COLO668 (cell line): Measurements from ENCODE around the gene BCL2L15.
"Not testable (repeated sequence)": the region's sequence is repeated elsewhere in the genome, so short reads cannot be mapped to it uniquely, and the experiment has no call there.

Source experiments
- DNase-seq: peaks from one replicate; lab custom pipeline; 2025; ENCODE audit not compliant: unreplicated experiment; lab: John Stamatoyannopoulos, UW

Gene BCL2L15

DNA sequence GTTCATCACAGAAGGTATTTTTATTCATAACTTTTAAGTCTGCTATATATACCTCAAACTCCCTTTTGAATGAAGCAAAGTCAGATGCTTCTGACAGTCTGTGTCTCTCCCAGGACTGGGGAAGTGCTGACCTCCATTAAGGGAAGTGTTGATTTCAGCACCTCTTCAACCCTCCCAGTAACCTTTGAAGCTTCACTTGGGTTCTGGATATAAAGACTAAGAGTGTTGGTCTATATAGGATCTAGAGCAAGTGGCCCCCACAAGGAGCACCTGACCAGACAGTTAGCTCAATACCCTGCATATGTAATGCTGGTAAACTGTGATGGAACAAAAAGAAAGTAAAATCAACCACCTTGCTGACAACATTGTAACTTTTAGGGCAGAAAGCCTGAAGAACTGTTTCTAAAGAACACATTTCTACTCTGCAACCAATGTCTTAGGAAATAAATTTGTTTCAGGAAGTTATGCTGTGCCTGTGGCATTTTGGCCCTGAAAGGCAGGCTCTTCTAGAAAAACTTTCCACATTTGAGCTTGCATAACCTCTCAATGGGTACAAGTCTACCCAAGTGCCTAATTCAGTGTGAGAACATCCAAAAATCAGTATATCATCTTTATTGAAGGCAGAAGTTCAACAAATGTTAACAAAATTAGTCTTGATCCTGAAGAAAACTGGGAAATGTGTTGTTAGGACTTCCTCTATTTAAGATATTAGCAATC lies 15.0 kb downstream of the BCL2L15 start:
- no peak for DNase-seq

- DNase-seq, result no peak
Measured at GRCh38 chr1:113871597-113872113, 15.7 kb downstream of the BCL2L15 start, which contains the start of gene PTPN22. Gene PTPN22, minus strand, starts transcription at chr1:113871712.

- no peak for DNase-seq
Measured at GRCh38 chr1:113870778-113871177, 16.6 kb downstream of the BCL2L15 start.

DNA sequence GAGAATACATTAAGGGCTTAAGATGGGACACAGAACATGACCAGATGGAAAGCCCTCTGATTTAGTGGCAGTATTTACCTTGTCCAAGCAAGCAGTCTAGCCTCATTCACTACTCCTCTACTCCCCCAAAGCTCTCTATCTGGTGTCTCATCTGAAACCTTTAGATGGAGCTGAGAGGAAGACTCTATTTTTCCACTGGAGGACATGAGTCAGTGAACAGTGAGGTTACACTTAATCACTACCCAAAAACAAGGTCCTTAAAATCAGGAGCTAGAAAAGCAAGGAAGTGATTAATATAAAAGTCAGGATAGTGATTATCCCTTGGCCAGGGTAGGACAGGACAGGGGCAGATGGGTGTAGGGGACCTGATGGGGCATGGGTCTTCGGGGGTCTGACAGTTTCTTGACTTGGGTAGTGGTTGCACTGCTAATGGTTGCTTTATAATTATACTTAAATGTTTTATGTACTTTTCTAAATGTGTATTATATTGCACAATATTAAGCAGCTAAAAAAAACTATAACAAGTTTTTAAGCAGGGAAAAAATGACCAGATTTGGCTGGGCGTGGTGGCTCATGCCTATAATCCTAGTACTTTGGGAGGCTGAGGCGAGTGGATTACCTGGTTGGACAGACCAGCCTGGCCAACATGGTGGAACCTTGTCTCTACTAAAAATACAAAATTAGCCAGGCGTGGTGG lies 18.8 kb downstream of the BCL2L15 start:
- DNase-seq, result no peak

DNA sequence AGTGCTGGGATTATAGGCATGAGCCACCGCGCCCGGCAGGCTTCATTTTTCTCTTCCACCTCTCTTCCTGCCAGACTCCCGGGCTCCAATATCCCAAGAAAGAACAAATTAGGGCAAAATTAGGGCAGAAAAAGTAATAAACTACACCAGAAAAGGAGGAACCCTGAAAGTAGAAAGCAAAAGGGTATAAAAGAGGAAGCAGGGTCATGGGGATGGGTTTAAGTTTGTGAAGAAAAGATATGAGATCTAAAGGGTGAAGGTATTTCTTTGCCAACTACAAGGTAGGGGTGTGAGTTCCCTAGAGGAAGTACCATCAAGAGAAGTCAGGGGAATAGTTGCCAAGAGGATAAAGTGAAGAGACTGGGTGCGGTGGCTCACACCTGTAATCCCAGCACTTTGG lies 25.7 kb downstream of the BCL2L15 start:
- no peak for DNase-seq

DNA sequence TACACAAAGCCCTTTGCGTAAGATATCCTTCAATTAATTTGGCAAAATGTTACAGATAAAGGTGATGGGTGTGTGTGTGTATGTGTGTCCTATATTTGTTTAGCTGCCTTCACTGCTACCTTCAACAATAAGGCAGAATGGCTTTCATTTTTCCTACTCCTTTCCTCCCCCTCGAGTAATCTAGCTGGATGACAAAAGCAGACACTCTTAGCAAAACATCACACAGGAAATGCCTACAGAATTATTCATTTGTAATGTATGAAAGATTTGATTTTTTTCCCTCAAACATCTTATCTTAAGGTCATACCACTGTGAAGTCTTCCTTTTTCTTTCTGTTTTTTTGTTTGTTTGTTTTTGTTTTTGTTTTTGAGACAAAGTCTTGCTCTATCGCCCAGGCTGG lies 26.5 kb downstream of the BCL2L15 start:
- DNase-seq, result no peak

- DNase-seq, result no peak
Measured at GRCh38 chr1:113859478-113860175, 27.8 kb downstream of the BCL2L15 start.

- no peak for DNase-seq
Measured at GRCh38 chr1:113858982-113859381, 28.4 kb downstream of the BCL2L15 start.

- DNase-seq, result no peak
Measured at GRCh38 chr1:113858418-113858817, 29.0 kb downstream of the BCL2L15 start.

- no peak for DNase-seq
Measured at GRCh38 chr1:113857776-113858175, 29.6 kb downstream of the BCL2L15 start.

DNA sequence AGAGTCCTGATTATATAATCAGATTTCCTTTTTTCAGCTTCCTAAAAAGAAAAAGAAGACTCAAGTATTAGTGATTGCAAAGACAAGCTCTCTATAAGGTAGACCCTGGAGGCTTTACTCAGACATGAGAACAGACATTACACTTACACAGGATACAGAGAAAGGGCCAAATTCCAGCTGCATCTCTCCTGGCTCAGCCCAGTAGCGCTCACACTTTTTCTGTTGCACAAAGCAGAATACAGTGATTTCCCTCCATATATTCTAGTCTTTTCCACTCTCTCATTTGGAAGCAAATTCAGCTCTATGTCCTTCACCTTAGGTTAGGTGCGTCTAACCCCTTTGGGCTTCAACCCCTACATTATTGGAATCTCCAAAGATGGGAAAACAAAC lies 31.0 kb downstream of the BCL2L15 start:
- no peak for DNase-seq

DNA sequence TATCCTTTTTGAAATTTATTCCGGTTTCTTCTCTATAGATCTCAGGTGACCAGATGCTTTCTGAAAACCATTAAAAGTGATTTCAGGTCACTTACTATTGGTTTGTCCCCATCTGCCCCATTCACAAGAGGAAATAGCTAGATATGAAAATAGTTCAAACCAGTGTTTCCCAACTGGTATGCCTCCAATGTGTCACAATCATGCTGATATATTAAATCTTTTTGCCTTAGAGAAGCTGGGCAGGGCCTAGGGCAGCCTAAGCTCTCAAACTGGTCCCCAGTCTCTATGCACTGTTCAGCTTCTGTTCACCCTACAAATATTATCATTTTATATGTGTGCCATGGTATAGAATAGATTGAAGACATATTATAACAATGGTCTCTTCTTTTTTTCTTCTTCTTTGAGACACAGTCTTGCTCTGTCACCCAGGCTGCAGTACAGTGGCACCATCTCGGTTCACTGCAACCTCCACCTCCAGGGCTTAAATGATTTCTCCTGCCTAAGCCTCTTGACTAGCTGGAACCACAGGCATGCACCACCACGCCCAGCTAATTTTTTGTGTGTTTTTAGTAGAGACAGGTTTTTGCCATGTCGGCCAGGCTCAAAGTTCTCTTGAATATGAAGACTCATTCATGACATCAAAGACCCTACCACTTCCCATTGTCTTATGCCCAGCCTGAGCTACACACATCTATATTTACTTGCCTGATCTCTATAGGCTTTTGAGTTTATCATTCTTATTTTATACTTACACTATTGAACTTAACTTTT lies 31.6 kb downstream of the BCL2L15 start:
- DNase-seq, result no peak

DNA sequence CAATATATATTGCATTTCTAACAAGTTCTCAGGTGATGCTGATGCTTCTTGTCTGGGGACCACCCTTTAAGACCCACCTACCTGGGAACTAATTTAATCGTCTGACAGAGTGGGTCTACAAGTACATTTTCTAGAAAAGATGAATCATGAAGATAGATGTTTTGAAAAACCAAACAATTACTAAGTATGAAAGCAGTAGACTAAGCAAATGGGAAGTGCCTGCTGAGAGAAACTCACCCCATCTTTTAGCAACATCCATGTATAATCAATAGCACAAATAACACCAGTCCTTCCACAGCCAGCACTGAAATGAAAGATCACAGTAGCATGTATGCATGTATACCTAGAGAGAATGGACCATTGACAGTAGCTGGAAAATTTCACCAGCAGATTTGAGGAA lies 33.1 kb downstream of the BCL2L15 start:
- DNase-seq, result no peak

GRCh38 chr1:113852694-113853093 lies 34.7 kb downstream of the BCL2L15 start:
- DNase-seq, result not testable (repeated sequence)

DNA sequence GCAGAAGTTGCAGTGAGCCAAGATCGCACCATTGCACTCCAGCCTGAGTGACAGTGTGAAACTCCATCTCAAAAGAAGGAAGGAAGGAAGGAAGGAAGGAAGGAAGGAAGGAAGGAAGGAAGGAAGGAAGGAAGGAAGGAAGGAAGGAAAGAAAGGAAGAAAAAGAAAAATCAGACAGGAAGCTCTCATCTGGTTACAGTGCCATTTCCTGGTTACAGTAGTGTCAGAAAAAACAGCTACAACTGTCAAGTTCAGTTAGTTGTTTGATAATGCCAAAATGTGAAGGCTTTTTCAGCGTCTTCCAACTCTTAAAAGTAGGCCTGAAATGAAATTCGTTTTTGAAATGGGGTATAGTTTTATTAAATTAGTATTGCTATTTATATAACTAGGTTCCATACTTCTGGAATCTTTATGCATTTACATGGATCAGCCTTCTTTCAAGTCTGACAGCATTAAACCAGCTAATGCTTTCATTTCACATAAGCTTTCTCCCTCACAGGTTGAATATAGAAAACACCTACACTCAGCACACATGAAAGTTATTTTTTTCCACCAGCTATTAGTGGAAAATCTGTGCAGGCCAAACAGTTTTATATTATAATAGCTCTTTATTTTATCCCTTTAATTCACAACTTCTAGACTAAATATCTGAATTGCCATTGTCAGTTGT lies 37.1 kb downstream of the BCL2L15 start:
- no peak for DNase-seq

DNA sequence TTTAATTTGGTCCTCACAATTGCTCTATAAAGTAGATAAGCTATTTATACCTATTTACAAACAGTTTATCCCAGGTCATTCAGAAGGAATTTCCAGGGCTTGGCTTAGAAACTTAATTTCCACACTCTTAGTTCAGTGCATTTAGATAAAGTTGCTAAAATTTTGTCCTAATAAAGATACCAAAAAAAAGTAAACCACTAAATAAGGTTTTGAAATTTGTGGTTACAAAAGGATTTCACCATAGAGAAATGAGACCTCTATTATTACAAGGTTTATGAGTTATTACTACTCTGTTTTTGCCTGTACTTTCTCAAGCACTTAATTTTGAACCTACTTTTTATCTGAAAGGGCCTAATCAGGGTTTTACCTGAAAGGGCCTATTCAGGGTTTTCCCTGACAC lies 38.3 kb downstream of the BCL2L15 start:
- DNase-seq, result no peak

GRCh38 chr1:113846391-113847035 lies 40.9 kb downstream of the BCL2L15 start:
- no peak for DNase-seq

- no peak for DNase-seq
Measured at GRCh38 chr1:113836534-113836933, 50.8 kb downstream of the BCL2L15 start.

DNA sequence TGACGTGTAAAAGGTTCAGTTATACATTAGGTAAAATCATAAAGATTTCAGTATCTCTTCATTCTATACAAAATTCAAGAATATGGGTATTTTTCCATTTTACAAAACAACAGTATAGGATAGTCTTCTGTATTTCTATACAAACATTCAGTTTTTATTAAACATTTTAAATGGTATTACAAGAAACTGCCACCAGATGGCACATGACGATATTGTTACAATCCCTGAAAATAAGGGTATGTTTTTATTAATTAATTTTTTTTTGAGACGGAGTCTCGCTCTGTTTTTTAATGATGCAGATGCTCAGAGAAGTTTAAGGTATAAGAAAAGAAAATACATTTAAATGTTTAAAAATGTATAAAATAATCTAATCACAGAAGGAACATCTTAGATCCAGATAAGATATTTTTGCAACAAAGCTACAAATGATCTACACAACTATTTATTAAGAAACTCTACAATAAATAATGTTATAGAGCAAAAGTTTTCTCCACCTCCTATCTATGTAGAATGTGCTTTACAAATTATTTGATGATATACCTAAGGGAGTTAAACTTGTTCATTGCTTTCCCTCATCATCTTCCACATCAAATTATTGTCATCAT lies 51.6 kb downstream of the BCL2L15 start:
- no peak for DNase-seq

DNA sequence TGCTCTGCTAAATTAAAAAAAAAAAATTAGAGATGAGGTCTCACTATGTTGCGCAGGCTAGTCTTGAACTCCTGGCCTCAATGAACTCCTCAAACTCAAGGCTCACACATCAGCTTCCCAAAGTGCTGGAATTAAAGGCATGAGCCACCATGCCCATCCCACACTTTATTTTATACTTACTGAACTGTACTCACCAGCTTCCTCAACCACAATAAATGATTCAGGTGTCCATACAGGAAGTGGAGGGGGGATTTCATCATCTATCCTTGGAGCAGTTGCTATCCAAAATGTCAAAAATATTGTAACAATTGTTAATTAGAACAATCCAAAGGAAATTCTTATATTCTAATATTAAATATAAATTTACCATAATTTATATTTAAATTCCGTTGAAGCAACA lies 52.7 kb downstream of the BCL2L15 start:
- no peak for DNase-seq
